ENCODE data around the gene ARHGAP25. TPM values are rescaled to one million over a fixed set of nuclear protein-coding genes. Genes with fewer than 3 reads are reported as not detected.

The ARHGAP25 gene
- total RNA-seq, 1 donor = under 0.01 TPM

- no peak overlapping the region for H3K27ac ChIP-seq (ENCODE audit: low read depth, low read length)
- no peaks in the 10 kb centered on the region for H4K20me1 ChIP-seq (ENCODE audit: insufficient read depth, low read length)
- no peak overlapping the region for H3K4me3 ChIP-seq (ENCODE audit: insufficient read depth, low read length)
- H3K27me3 ChIP-seq (ENCODE audit: insufficient read depth, low read length) = peaks cover 2% of the 10 kb centered on the region
- peak overlapping the region; percentile 15 for H2AFZ ChIP-seq (ENCODE audit: low read length)
- H3K4me1 ChIP-seq (ENCODE audit: insufficient read depth, low read length) = no peaks in the 10 kb centered on the region
- no peaks in the 10 kb centered on the region for H3K36me3 ChIP-seq (ENCODE audit: insufficient read depth, low read length)
- H3K9me3 ChIP-seq (ENCODE audit: low read depth, low read length) = no peaks in the 10 kb centered on the region
- peak; percentile 84 for DNase-seq (ENCODE audit: insufficient read length, low spot score, missing footprints)
- TF ChIP-seq CTCF (IDR thresholded peaks at IDR 0.05; ENCODE audit: extremely low read depth, low read depth, low read length) = no peak
- H3K4me2 ChIP-seq (ENCODE audit: insufficient read depth, low read length) = no peak overlapping the region
- no peaks in the 10 kb centered on the region for H3K79me2 ChIP-seq (ENCODE audit: insufficient read depth, low read length)
Observed at GRCh38 chr2:68727683-68728375, 6.8 kb upstream of the ARHGAP25 start.

GRCh38 chr2:68730828-68731227, 3.8 kb upstream of the ARHGAP25 start:
- no peak for TF ChIP-seq CTCF (IDR thresholded peaks at IDR 0.05; ENCODE audit: extremely low read depth, low read depth, low read length)
- Histone ChIP-seq H3K27me3 (ENCODE audit: insufficient read depth, low read length) (peaks cover 25% of the 10 kb centered on the region), H4K20me1 (ENCODE audit: insufficient read depth, low read length) (no peaks in the 10 kb centered on the region), H3K4me1 (ENCODE audit: insufficient read depth, low read length) (no peaks in the 10 kb centered on the region), H3K27ac (ENCODE audit: low read depth, low read length) (no peak overlapping the region), H3K79me2 (ENCODE audit: insufficient read depth, low read length) (no peaks in the 10 kb centered on the region), H3K4me2 (ENCODE audit: insufficient read depth, low read length) (no peak overlapping the region), H2AFZ (ENCODE audit: low read length) (no peak overlapping the region), H3K36me3 (ENCODE audit: insufficient read depth, low read length) (no peaks in the 10 kb centered on the region), H3K9me3 (ENCODE audit: low read depth, low read length) (no peaks in the 10 kb centered on the region), H3K4me3 (ENCODE audit: insufficient read depth, low read length) (no peak overlapping the region)
- DNase-seq (ENCODE audit: insufficient read length, low spot score, missing footprints) = no peak

GRCh38 chr2:68732036-68732932, 2.3 kb upstream of the ARHGAP25 start:
- no peaks in the 10 kb centered on the region for H3K79me2 ChIP-seq (ENCODE audit: insufficient read depth, low read length)
- peaks cover 28% of the 10 kb centered on the region for H3K27me3 ChIP-seq (ENCODE audit: insufficient read depth, low read length)
- H3K4me3 ChIP-seq (ENCODE audit: insufficient read depth, low read length) = no peak overlapping the region
- H3K4me2 ChIP-seq (ENCODE audit: insufficient read depth, low read length) = no peak overlapping the region
- no peak for DNase-seq (ENCODE audit: insufficient read length, low spot score, missing footprints)
- no peaks in the 10 kb centered on the region for H4K20me1 ChIP-seq (ENCODE audit: insufficient read depth, low read length)
- no peak overlapping the region for H2AFZ ChIP-seq (ENCODE audit: low read length)
- no peak for TF ChIP-seq CTCF (IDR thresholded peaks at IDR 0.05; ENCODE audit: extremely low read depth, low read depth, low read length)
- no peaks in the 10 kb centered on the region for H3K4me1 ChIP-seq (ENCODE audit: insufficient read depth, low read length)
- no peak overlapping the region for H3K27ac ChIP-seq (ENCODE audit: low read depth, low read length)
- H3K9me3 ChIP-seq (ENCODE audit: low read depth, low read length) = no peaks in the 10 kb centered on the region
- no peaks in the 10 kb centered on the region for H3K36me3 ChIP-seq (ENCODE audit: insufficient read depth, low read length)

- no peak for TF ChIP-seq CTCF (IDR thresholded peaks at IDR 0.05; ENCODE audit: extremely low read depth, low read depth, low read length)
- Histone ChIP-seq H3K36me3 (ENCODE audit: insufficient read depth, low read length) (no peaks in the 10 kb centered on the region), H3K79me2 (ENCODE audit: insufficient read depth, low read length) (no peaks in the 10 kb centered on the region), H4K20me1 (ENCODE audit: insufficient read depth, low read length) (no peaks in the 10 kb centered on the region), H3K27me3 (ENCODE audit: insufficient read depth, low read length) (peaks cover 26% of the 10 kb centered on the region), H2AFZ (ENCODE audit: low read length) (no peak overlapping the region), H3K4me2 (ENCODE audit: insufficient read depth, low read length) (no peak overlapping the region), H3K9me3 (ENCODE audit: low read depth, low read length) (no peaks in the 10 kb centered on the region), H3K4me3 (ENCODE audit: insufficient read depth, low read length) (no peak overlapping the region), H3K4me1 (ENCODE audit: insufficient read depth, low read length) (no peaks in the 10 kb centered on the region), H3K27ac (ENCODE audit: low read depth, low read length) (no peak overlapping the region)
- DNase-seq (ENCODE audit: insufficient read length, low spot score, missing footprints) = no peak
Observed at GRCh38 chr2:68733365-68733764, 1.2 kb upstream of the ARHGAP25 start.

Measured in osteoblast (primary cell).